CD4-positive, alpha-beta memory T cell (primary cell): ENCODE data around the gene TEPSIN. TPM values are rescaled to one million over a fixed set of nuclear protein-coding genes. Genes with fewer than 3 reads are reported as not detected.
A peak's percentile ranks its signal among the peaks of the same experiment; 100 is the strongest.

Experiments
- CTCF ChIA-PET: fragments of 350-600 bp; sonication (Branson Sonifier 250); formaldehyde crosslinking; loops from one replicate; lab custom pipeline; 2021; ENCODE audit warnings: inconsistent platforms; ENCODE audit not compliant: partially characterized antibody; lab: Charles Lee
- POLR2A ChIA-PET: fragments of 350-600 bp; sonication (Branson Sonifier 250); formaldehyde crosslinking; loops from one replicate; lab custom pipeline; 2021; ENCODE audit not compliant: partially characterized antibody; lab: Charles Lee
- DNase-seq, 5 donors: peaks; one replicate each; pipeline versions ENCODE4 v3.0.0 to v3.0.0-alpha.2; 2020 to 2022; ENCODE audit warnings: mixed read lengths in 1 of 5
- H3K27ac ChIP-seq: one replicate; pipeline ENCODE4 v1.7.0; 2013; ENCODE audit warnings: low read depth, low read length
- H3K27me3 ChIP-seq: 2 replicates; pipeline ENCODE4 v1.7.0; 2013; ENCODE audit warnings: mild to moderate bottlenecking, low read length, moderate library complexity; ENCODE audit not compliant: insufficient read depth
- H3K36me3 ChIP-seq: 2 replicates; pipeline ENCODE4 v1.7.0; 2013; ENCODE audit warnings: mild to moderate bottlenecking, low read length, moderate library complexity; ENCODE audit not compliant: insufficient read depth
- H3K4me1 ChIP-seq: 2 replicates; pipeline ENCODE4 v1.7.0; 2013; ENCODE audit warnings: mild to moderate bottlenecking, low read length, moderate library complexity; ENCODE audit not compliant: insufficient read depth
- H3K4me3 ChIP-seq, 2 donors: one replicate each; pipeline ENCODE4 v1.7.0; 2013; ENCODE audit warnings: low read length in 2 of 2, mild to moderate bottlenecking in 1 of 2
- H3K9me3 ChIP-seq, 2 donors: one replicate each; pipeline ENCODE4 v1.7.0; 2013; ENCODE audit warnings: low read length in 2 of 2, control low read depth in 1 of 2; ENCODE audit not compliant: control insufficient read depth in 1 of 2
- H3K27ac Mint-ChIP-seq, 7 donors: one replicate each; pipeline ENCODE4 v1.8.0; 2020 to 2021; ENCODE audit warnings: mixed read lengths in 7 of 7, mild to moderate bottlenecking in 6 of 7, inconsistent platforms in 3 of 7, moderate library complexity in 3 of 7
- H3K27me3 Mint-ChIP-seq, 2 donors: one replicate each; pipeline ENCODE4 v1.8.0; 2020 to 2021; ENCODE audit warnings: mixed read lengths in 2 of 2
- H3K36me3 Mint-ChIP-seq, 2 donors: one replicate each; pipeline ENCODE4 v1.8.0; 2020 to 2021; ENCODE audit warnings: mixed read lengths in 2 of 2, inconsistent platforms in 1 of 2, mild to moderate bottlenecking in 1 of 2
- H3K4me1 Mint-ChIP-seq, 4 donors: one replicate each; pipeline ENCODE4 v1.8.0; 2020 to 2021; ENCODE audit warnings: mixed read lengths in 4 of 4, mild to moderate bottlenecking in 1 of 4
- H3K4me3 Mint-ChIP-seq, 8 donors: one replicate each; pipeline ENCODE4 v1.8.0; 2020 to 2021; ENCODE audit warnings: mixed read lengths in 8 of 8, mild to moderate bottlenecking in 7 of 8, moderate library complexity in 6 of 8, inconsistent platforms in 3 of 8
- H3K9me3 Mint-ChIP-seq, 8 donors: one replicate each; pipeline ENCODE4 v1.8.0; 2020 to 2021; ENCODE audit warnings: mixed read lengths in 8 of 8, mild to moderate bottlenecking in 5 of 8, inconsistent platforms in 3 of 8, moderate library complexity in 1 of 8
- intact Hi-C: fragments of 100-400 bp; cut with micrococcal nuclease; formaldehyde crosslinking; loops from one replicate; pipeline ENCODE4 v1.15.1; 2023
- polyA plus RNA-seq, 2 donors: library from polyadenylated mRNA; unstranded; fragments of 300-500 nt; fragmentation: Illumina TruSeq; gene quantifications; one replicate each; pipeline ENCODE4 v1.2.3, GENCODE V29; 2021
- total RNA-seq, 2 experiments: library from RNA; stranded (reverse); gene quantifications; one replicate each; pipeline ENCODE4 v1.2.3, GENCODE V29; 2021

Gene TEPSIN
- total and polyA plus RNA-seq, 4 experiments from 2014 or later = 2.0 to 126 (median 58.1) TPM

GRCh38 chr17:81245665-81246342 is 6.9 kb upstream of the TEPSIN start:
- H3K4me3 Mint-ChIP-seq = no peak overlapping the region
- POLR2A ChIA-PET = no interaction called here
- CTCF ChIA-PET = no interaction called here
- DNase-seq = peak in 1 of 5 donors; percentile 3
- intact Hi-C loops = no loop called here
- no peaks in the 10 kb centered on the region for H3K27me3 Mint-ChIP-seq
- peaks cover 7% of the 10 kb centered on the region for H3K36me3 ChIP-seq
- H3K9me3 Mint-ChIP-seq = peaks cover 0 to 1% (median 0%) of the 10 kb centered on the region in 8 donors
- no peaks in the 10 kb centered on the region for H3K9me3 ChIP-seq
- no peak overlapping the region for H3K27ac Mint-ChIP-seq
- peaks cover 3 to 5% of the 10 kb centered on the region in 2 donors for H3K36me3 Mint-ChIP-seq
- H3K4me1 ChIP-seq = peaks cover 1% of the 10 kb centered on the region
- H3K4me1 Mint-ChIP-seq = peaks cover 2 to 17% (median 7%) of the 10 kb centered on the region in 4 donors
- no peaks in the 10 kb centered on the region for H3K27me3 ChIP-seq
- H3K4me3 ChIP-seq = no peak overlapping the region
- H3K27ac ChIP-seq = no peak overlapping the region

GRCh38 chr17:81245024-81245664 is 6.3 kb upstream of the TEPSIN start:
- no peak for DNase-seq
- intact Hi-C loops = no loop called here

GRCh38 chr17:81244358-81245023 is 5.6 kb upstream of the TEPSIN start:
- Histone ChIP-seq H3K9me3 (no peaks in the 10 kb centered on the region), H3K27me3 (no peaks in the 10 kb centered on the region), H3K36me3 (no peaks in the 10 kb centered on the region), H3K27ac (no peak overlapping the region), H3K4me1 (peaks cover 14% of the 10 kb centered on the region), H3K4me3 (no peak overlapping the region)
- H3K9me3 Mint-ChIP-seq = peaks cover 0 to 1% (median 0%) of the 10 kb centered on the region in 8 donors
- peak overlapping the region in 1 of 8 donors; percentile 49 for H3K4me3 Mint-ChIP-seq
- DNase-seq = peak in 1 of 5 donors; percentile 3
- intact Hi-C loops = no loop called here
- peak overlapping the region in 2 of 7 donors; percentile 32 to 46 for H3K27ac Mint-ChIP-seq
- CTCF ChIA-PET = no interaction called here
- POLR2A ChIA-PET = no interaction called here
- H3K36me3 Mint-ChIP-seq = peaks cover 0 to 2% of the 10 kb centered on the region in 2 donors
- H3K27me3 Mint-ChIP-seq = no peaks in the 10 kb centered on the region
- H3K4me1 Mint-ChIP-seq = peaks cover 2 to 27% (median 14%) of the 10 kb centered on the region in 4 donors

More at GRCh38 chr17:81245024-81245664, 6.3 kb upstream of the TEPSIN start:
- Histone ChIP-seq H3K27ac (no peak overlapping the region), H3K4me3 (no peak overlapping the region), H3K36me3 (peaks cover under 1% of the 10 kb centered on the region), H3K27me3 (no peaks in the 10 kb centered on the region), H3K4me1 (peaks cover 8% of the 10 kb centered on the region), H3K9me3 (no peaks in the 10 kb centered on the region)
- Mint-ChIP-seq H3K36me3 (peaks cover 0 to 2% of the 10 kb centered on the region in 2 donors), H3K4me1 (peaks cover 2 to 21% (median 10%) of the 10 kb centered on the region in 4 donors), H3K27me3 (no peaks in the 10 kb centered on the region), H3K9me3 (peaks cover 0 to 1% (median 0%) of the 10 kb centered on the region in 8 donors), H3K27ac (peak overlapping the region in 2 of 7 donors; percentile 32 to 46), H3K4me3 (no peak overlapping the region)
- POLR2A ChIA-PET = no interaction called here
- CTCF ChIA-PET = no interaction called here

- Histone ChIP-seq H3K9me3 (no peaks in the 10 kb centered on the region), H3K4me3 (no peak overlapping the region), H3K27ac (no peak overlapping the region), H3K4me1 (peaks cover 15% of the 10 kb centered on the region), H3K27me3 (no peaks in the 10 kb centered on the region), H3K36me3 (no peaks in the 10 kb centered on the region)
- no peak for DNase-seq
- Mint-ChIP-seq H3K4me3 (no peak overlapping the region), H3K4me1 (peaks cover 2 to 27% (median 18%) of the 10 kb centered on the region in 4 donors), H3K27ac (no peak overlapping the region), H3K27me3 (no peaks in the 10 kb centered on the region), H3K9me3 (peaks cover 0 to 1% (median 0%) of the 10 kb centered on the region in 8 donors), H3K36me3 (peaks cover 0 to 5% of the 10 kb centered on the region in 2 donors)
- POLR2A ChIA-PET = no interaction called here
- CTCF ChIA-PET = no interaction called here
- intact Hi-C loops = no loop called here
These were observed 4.4 kb upstream of the TEPSIN start for GRCh38 chr17:81243333-81243664.

GRCh38 chr17:81242421-81243332 is 3.8 kb upstream of the TEPSIN start:
- peak in 1 of 5 donors; percentile 24 for DNase-seq
- intact Hi-C loops = no loop called here
- Mint-ChIP-seq H3K9me3 (peaks cover 0 to 1% (median 0%) of the 10 kb centered on the region in 8 donors), H3K4me3 (no peak overlapping the region), H3K27ac (peak overlapping the region in 2 of 7 donors; percentile 48 to 73), H3K4me1 (peaks cover 7 to 34% (median 23%) of the 10 kb centered on the region in 4 donors), H3K36me3 (peaks cover 0 to 7% of the 10 kb centered on the region in 2 donors), H3K27me3 (no peaks in the 10 kb centered on the region)
- H3K9me3 ChIP-seq = no peaks in the 10 kb centered on the region
- H3K27ac ChIP-seq = no peak overlapping the region
- no peak overlapping the region for H3K4me3 ChIP-seq
- POLR2A ChIA-PET = no interaction called here
- H3K4me1 ChIP-seq = peaks cover 21% of the 10 kb centered on the region
- no peaks in the 10 kb centered on the region for H3K27me3 ChIP-seq
- CTCF ChIA-PET = no interaction called here
- H3K36me3 ChIP-seq = no peaks in the 10 kb centered on the region

- H3K27me3 Mint-ChIP-seq = no peaks in the 10 kb centered on the region
- H3K9me3 Mint-ChIP-seq = no peaks in the 10 kb centered on the region
- intact Hi-C loops = loop anchor here (2.0 kb wide), 1 partner anchor 141 kb away; no protein-coding TSS in a partner anchor
- DNase-seq = peak; percentile 43 to 56 (median 55)
- Histone ChIP-seq H3K9me3 (no peaks in the 10 kb centered on the region), H3K4me1 (peaks cover 29% of the 10 kb centered on the region), H3K4me3 (no peak overlapping the region), H3K27me3 (no peaks in the 10 kb centered on the region), H3K27ac (no peak overlapping the region), H3K36me3 (no peaks in the 10 kb centered on the region)
- CTCF ChIA-PET = no interaction called here
- H3K36me3 Mint-ChIP-seq = peaks cover 0 to 7% of the 10 kb centered on the region in 2 donors
- peak overlapping the region in 4 of 8 donors; percentile 17 to 57 (median 40) for H3K4me3 Mint-ChIP-seq
- peak overlapping the region in 3 of 7 donors; percentile 37 to 73 (median 48) for H3K27ac Mint-ChIP-seq
- POLR2A ChIA-PET = no interaction called here
- peaks cover 9 to 40% (median 28%) of the 10 kb centered on the region in 4 donors for H3K4me1 Mint-ChIP-seq
These were observed 3.0 kb upstream of the TEPSIN start for GRCh38 chr17:81241648-81242420.
